HCT116 (cell line): ENCODE results near the gene PRKCH. TPM values are rescaled to one million over a fixed set of nuclear protein-coding genes. Genes with fewer than 3 reads are reported as not detected.

Experiments
- ATAC-seq: fragments of 200-7000 bp; cut with Tn5 transposase; 2 replicates; pipeline ENCODE4 v1.9.1; 2020; ENCODE audit warnings: mild to moderate bottlenecking, moderate library complexity
- BruUV-seq: library from RNA; stranded (reverse); fragments of 400-500 nt; replicated peaks from 2 replicates; lab custom pipeline; 2021; lab: Mats Ljungman, UMichigan
- CTCF ChIA-PET: fragments of 300-600 bp; sonication (Branson Sonifier 250); formaldehyde crosslinking; loops from one replicate; lab custom pipeline; 2021; ENCODE audit warnings: antibody characterized with exemption; lab: Charles Lee
- POLR2A ChIA-PET: fragments of 300-600, 350-600 bp; sonication (Branson Sonifier 250); formaldehyde crosslinking; loops from one replicate; lab custom pipeline; 2021; ENCODE audit warnings: antibody characterized with exemption; lab: Charles Lee
- RAD21 ChIA-PET, 2 experiments: fragments of 300-600 bp; sonication (Branson Sonifier 250); formaldehyde crosslinking; loops; one replicate each; lab custom pipeline; 2023; ENCODE audit warnings: low total read pairs in 2 of 2; ENCODE audit not compliant: uncharacterized antibody in 2 of 2, unreplicated experiment in 2 of 2, low non-redundant PET in 1 of 2; lab: Charles Lee
- DNase-seq: peaks from one replicate; pipeline ENCODE4 v3.0.0-alpha.2; 2010; ENCODE audit warnings: low read depth, low spot score
- H2AFZ ChIP-seq: fragments of 200-600 bp; shearing (Covaris generic), sonication (generic); 2 replicates; pipeline ENCODE4 v1.6.1; 2017; ENCODE audit warnings: low read depth, mixed run types, mixed read lengths, antibody characterized with exemption, low read length; ENCODE audit not compliant: poor library complexity, severe bottlenecking
- H3K27ac ChIP-seq: 2 replicates; pipeline ENCODE4 v1.5.1; 2012; ENCODE audit warnings: low read depth, low read length
- H3K27me3 ChIP-seq: fragments of 200-600 bp; sonication (generic); 2 replicates; pipeline ENCODE4 v1.6.1; 2016; ENCODE audit warnings: mixed run types, low read length, mixed read lengths; ENCODE audit not compliant: insufficient read depth
- H3K36me3 ChIP-seq, 2 experiments: fragments of 200-500 bp in 1 of 2; fragments of 200-600 bp in 1 of 2; sonication (Bioruptor generic) in 1 of 2; sonication (generic) in 1 of 2; 2 replicates each; pipeline versions ENCODE4 v1.5.1 to v1.6.1; 2014 to 2016; ENCODE audit warnings: low read length in 2 of 2, inconsistent platforms in 1 of 2, mixed read lengths in 1 of 2, mixed run types in 1 of 2; ENCODE audit not compliant: insufficient read depth in 2 of 2, control insufficient read depth in 1 of 2
- H3K4me1 ChIP-seq, 2 experiments: fragments of 200-600 bp in 1 of 2; sonication (generic) in 1 of 2; 2 replicates each; pipeline versions ENCODE4 v1.5.1 to v1.6.1; 2012 to 2017; ENCODE audit warnings: low read length in 2 of 2, inconsistent platforms in 1 of 2, mild to moderate bottlenecking in 1 of 2, mixed read lengths in 1 of 2, mixed run types in 1 of 2, moderate library complexity in 1 of 2; ENCODE audit not compliant: insufficient read depth in 2 of 2, control insufficient read depth in 1 of 2
- H3K4me2 ChIP-seq: fragments of 200-600 bp; sonication (generic); 2 replicates; pipeline ENCODE4 v1.6.1; 2017; ENCODE audit warnings: mixed run types, low read length, mixed read lengths
- H3K4me3 ChIP-seq, 2 experiments: fragments of 200-600 bp in 1 of 2; sonication (generic) in 1 of 2; replicated peaks in 1 of 2; 2 replicates each; pipeline ENCODE4 v1.5.1; 2011 to 2016; ENCODE audit warnings: low read length in 2 of 2, control low read depth in 1 of 2, low read depth in 1 of 2, mild to moderate bottlenecking in 1 of 2, mixed read lengths in 1 of 2, mixed run types in 1 of 2
- H3K79me2 ChIP-seq: fragments of 200-600 bp; sonication (generic); 2 replicates; pipeline ENCODE4 v1.6.1; 2017; ENCODE audit warnings: mild to moderate bottlenecking, mixed run types, low read length, moderate library complexity, mixed read lengths; ENCODE audit not compliant: insufficient read depth
- H3K9ac ChIP-seq: fragments of 200-600 bp; sonication (generic); 2 replicates; pipeline ENCODE4 v1.6.1; 2016; ENCODE audit warnings: low read length, mixed read lengths
- H3K9me2 ChIP-seq: fragments of 200-600 bp; sonication (generic), shearing (Covaris generic); 2 replicates; pipeline ENCODE4 v1.6.1; 2017; ENCODE audit warnings: mixed run types, mild to moderate bottlenecking, moderate library complexity; ENCODE audit not compliant: insufficient read depth
- H3K9me3 ChIP-seq, 2 experiments: fragments of 200-500 bp in 1 of 2; fragments of 200-600 bp in 1 of 2; sonication (Bioruptor generic) in 1 of 2; sonication (generic) in 1 of 2; 2 replicates each; pipeline ENCODE4 v1.6.1; 2014 to 2017; ENCODE audit warnings: low read length in 2 of 2, mixed read lengths in 2 of 2, inconsistent platforms in 1 of 2, low read depth in 1 of 2, mild to moderate bottlenecking in 1 of 2, mixed run types in 1 of 2, moderate library complexity in 1 of 2; ENCODE audit not compliant: control insufficient read depth in 1 of 2, insufficient read depth in 1 of 2
- H4K20me1 ChIP-seq: fragments of 200-600 bp; sonication (generic), shearing (Covaris generic); 2 replicates; pipeline ENCODE4 v1.6.1; 2017; ENCODE audit warnings: mixed run types, mild to moderate bottlenecking, moderate library complexity; ENCODE audit not compliant: insufficient read depth
- CBX3 ChIP-seq: IDR thresholded peaks from 2 replicates; pipeline ENCODE4 v1.6.1; 2012; ENCODE audit warnings: low read depth
- CEBPB ChIP-seq: IDR thresholded peaks from 2 replicates; pipeline ENCODE4 v1.6.1; 2012; ENCODE audit warnings: low read depth
- EZH2phosphoT487 ChIP-seq: fragments of 200-600 bp; IDR thresholded peaks from 2 replicates; pipeline ENCODE4 v1.6.1; 2018; ENCODE audit warnings: antibody characterized with exemption, borderline replicate concordance
- JUND ChIP-seq: IDR thresholded peaks from 2 replicates; pipeline ENCODE4 v1.6.1; 2012
- POLR2A ChIP-seq: IDR thresholded peaks from 2 replicates; pipeline ENCODE4 v1.7.0; 2011; ENCODE audit warnings: borderline replicate concordance; ENCODE audit not compliant: insufficient read depth, insufficient read length; ENCODE audit errors: extremely low read depth
- RAD21 ChIP-seq: IDR thresholded peaks from 2 replicates; pipeline ENCODE4 v1.6.1; 2012; ENCODE audit warnings: low read depth, mild to moderate bottlenecking
- SIN3A ChIP-seq: IDR thresholded peaks from 2 replicates; pipeline ENCODE4 v1.6.1; 2012; ENCODE audit warnings: low read depth
- YY1 ChIP-seq: IDR thresholded peaks from 2 replicates; pipeline ENCODE4 v1.6.1; 2011; ENCODE audit warnings: low read length, low read depth, moderate library complexity, mild to moderate bottlenecking; ENCODE audit not compliant: insufficient replicate concordance; ENCODE audit errors: extremely low read depth
- ZFX ChIP-seq: fragments of 450-650 bp; IDR thresholded peaks from 2 replicates; pipeline ENCODE4 v1.6.1; 2017
- intact Hi-C: fragments of 100-400 bp; cut with micrococcal nuclease; formaldehyde crosslinking; loops from 2 replicates; pipeline ENCODE4 v1.10.0; 2022
- total RNA-seq: library from RNA; stranded (reverse); gene quantifications from one replicate; pipeline ENCODE4 v1.2.1, GENCODE V29; 2021; ENCODE audit not compliant: unreplicated experiment
- TF ChIP-seq, protein P1 (sequence below): IDR thresholded peaks from 2 replicates; pipeline ENCODE4 v1.6.1; 2012
- TF ChIP-seq, protein P2 (sequence below), 3 experiments: fragments of 200-600 bp in 1 of 3; sonication (generic) in 1 of 3; IDR thresholded peaks in 2 of 3; conservative IDR thresholded peaks in 1 of 3; 2 replicates each; pipeline ENCODE4 v1.5.1; 2012 to 2017; ENCODE audit warnings: low read depth in 2 of 3, low read length in 2 of 3, antibody characterized with exemption in 1 of 3, borderline replicate concordance in 1 of 3, control low read depth in 1 of 3, mild to moderate bottlenecking in 1 of 3, mixed read lengths in 1 of 3, mixed run types in 1 of 3, moderate library complexity in 1 of 3; ENCODE audit not compliant: insufficient read depth in 1 of 3
- TF ChIP-seq, protein P3 (sequence below): IDR thresholded peaks from 2 replicates; pipeline ENCODE4 v1.6.1; 2011; ENCODE audit warnings: mild to moderate bottlenecking, low read length, moderate library complexity; ENCODE audit not compliant: insufficient replicate concordance; ENCODE audit errors: extremely low read depth
- TF ChIP-seq, protein P4 (sequence below): IDR thresholded peaks from 2 replicates; pipeline ENCODE4 v1.6.1; 2012; ENCODE audit warnings: low read depth

The PRKCH gene
- total RNA-seq, 1 experiment from 2014 or later: 16.6 TPM

DNA sequence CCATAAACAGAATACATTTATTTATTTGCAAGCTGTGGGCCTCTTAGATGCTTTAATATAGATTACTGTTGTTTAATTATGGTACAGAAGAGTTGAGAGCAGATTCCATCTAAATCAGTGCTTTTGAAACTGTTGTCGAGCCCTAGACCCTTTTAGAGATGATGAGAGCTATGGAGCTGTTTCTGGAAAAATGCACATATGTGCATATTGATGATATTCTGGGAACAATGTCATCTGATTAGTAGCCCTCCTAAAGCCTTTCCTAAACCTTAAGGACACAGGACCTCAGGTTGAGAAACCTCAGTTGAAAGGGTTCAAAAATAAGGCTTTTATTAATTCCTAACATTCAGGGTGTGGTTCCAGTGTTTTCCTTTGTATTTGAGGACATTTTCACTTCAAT lies 11.7 kb downstream of the PRKCH start (continued):
- TF ChIP-seq SIN3A (no peak), CBX3 (no peak), ZFX (no peak)
- TF ChIP-seq, protein P1, sequence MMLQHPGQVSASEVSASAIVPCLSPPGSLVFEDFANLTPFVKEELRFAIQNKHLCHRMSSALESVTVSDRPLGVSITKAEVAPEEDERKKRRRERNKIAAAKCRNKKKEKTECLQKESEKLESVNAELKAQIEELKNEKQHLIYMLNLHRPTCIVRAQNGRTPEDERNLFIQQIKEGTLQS: no peak
- TF ChIP-seq, protein P2, sequence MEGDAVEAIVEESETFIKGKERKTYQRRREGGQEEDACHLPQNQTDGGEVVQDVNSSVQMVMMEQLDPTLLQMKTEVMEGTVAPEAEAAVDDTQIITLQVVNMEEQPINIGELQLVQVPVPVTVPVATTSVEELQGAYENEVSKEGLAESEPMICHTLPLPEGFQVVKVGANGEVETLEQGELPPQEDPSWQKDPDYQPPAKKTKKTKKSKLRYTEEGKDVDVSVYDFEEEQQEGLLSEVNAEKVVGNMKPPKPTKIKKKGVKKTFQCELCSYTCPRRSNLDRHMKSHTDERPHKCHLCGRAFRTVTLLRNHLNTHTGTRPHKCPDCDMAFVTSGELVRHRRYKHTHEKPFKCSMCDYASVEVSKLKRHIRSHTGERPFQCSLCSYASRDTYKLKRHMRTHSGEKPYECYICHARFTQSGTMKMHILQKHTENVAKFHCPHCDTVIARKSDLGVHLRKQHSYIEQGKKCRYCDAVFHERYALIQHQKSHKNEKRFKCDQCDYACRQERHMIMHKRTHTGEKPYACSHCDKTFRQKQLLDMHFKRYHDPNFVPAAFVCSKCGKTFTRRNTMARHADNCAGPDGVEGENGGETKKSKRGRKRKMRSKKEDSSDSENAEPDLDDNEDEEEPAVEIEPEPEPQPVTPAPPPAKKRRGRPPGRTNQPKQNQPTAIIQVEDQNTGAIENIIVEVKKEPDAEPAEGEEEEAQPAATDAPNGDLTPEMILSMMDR (IDR thresholded peaks at IDR 0.05 in 2 of 3, conservative IDR thresholded peaks at IDR 0.05 in 1 of 3; ENCODE audit: borderline replicate concordance in 1 of 3, insufficient read depth in 1 of 3, low read depth in 2 of 3, low read length in 2 of 3): no peak

DNA sequence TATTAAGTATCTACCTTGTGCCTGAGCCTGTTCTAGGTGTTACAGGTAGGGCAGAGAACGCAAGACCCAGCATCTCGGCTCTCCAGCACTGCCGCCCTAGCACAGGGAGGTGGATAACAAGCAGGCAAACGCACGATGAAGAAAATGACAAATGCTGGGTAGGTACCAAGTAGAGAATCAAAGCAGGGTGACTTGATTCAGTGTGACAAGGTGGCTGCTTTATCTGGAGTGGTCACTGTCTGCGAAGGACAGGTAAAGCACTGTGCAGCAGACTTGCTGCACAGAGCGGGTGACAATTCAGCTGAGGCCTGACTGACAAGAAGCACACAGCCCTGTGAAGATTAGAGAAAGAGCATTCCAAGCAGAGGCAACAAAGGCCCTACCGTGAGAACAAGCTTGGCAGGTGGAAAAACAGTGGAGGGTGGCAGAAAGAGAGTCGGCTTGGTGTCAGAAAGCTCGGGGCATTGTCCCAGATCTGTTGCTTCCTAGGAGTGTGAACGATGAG lies 12.9 kb downstream of the PRKCH start:
- Histone ChIP-seq H4K20me1 (no peaks in the 10 kb centered on the region), H3K9ac (no peak overlapping the region), H3K27me3 (no peaks in the 10 kb centered on the region), H2AFZ (no peak overlapping the region), H3K36me3 (no peaks in the 10 kb centered on the region), H3K27ac (no peak overlapping the region), H3K9me3 (no peaks in the 10 kb centered on the region), H3K4me2 (no peak overlapping the region), H3K9me2 (no peaks in the 10 kb centered on the region), H3K4me1 (peaks cover 9 to 10% of the 10 kb centered on the region in 2 experiments; a peak in 3 of 4 replicates), H3K79me2 (0 out of 2 replicates have a peak, but pooled peaks cover 3% of the 10 kb centered on the region), H3K4me3 (no peak overlapping the region)
- no peak for DNase-seq
- POLR2A ChIA-PET: no interaction called here
- BruUV-seq: no TSS peak
- intact Hi-C loops: no loop called here
- RAD21 ChIA-PET: no interaction called here
- CTCF ChIA-PET: no interaction called here
- no peak for ATAC-seq
- TF ChIP-seq, protein P1: no peak
- TF ChIP-seq, protein P3, sequence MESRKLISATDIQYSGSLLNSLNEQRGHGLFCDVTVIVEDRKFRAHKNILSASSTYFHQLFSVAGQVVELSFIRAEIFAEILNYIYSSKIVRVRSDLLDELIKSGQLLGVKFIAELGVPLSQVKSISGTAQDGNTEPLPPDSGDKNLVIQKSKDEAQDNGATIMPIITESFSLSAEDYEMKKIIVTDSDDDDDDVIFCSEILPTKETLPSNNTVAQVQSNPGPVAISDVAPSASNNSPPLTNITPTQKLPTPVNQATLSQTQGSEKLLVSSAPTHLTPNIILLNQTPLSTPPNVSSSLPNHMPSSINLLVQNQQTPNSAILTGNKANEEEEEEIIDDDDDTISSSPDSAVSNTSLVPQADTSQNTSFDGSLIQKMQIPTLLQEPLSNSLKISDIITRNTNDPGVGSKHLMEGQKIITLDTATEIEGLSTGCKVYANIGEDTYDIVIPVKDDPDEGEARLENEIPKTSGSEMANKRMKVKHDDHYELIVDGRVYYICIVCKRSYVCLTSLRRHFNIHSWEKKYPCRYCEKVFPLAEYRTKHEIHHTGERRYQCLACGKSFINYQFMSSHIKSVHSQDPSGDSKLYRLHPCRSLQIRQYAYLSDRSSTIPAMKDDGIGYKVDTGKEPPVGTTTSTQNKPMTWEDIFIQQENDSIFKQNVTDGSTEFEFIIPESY: no peak
- TF ChIP-seq RAD21 (no peak), POLR2A (no peak), CEBPB (no peak), EZH2phosphoT487 (no peak), JUND (no peak), YY1 (no peak)
- TF ChIP-seq, protein P4, sequence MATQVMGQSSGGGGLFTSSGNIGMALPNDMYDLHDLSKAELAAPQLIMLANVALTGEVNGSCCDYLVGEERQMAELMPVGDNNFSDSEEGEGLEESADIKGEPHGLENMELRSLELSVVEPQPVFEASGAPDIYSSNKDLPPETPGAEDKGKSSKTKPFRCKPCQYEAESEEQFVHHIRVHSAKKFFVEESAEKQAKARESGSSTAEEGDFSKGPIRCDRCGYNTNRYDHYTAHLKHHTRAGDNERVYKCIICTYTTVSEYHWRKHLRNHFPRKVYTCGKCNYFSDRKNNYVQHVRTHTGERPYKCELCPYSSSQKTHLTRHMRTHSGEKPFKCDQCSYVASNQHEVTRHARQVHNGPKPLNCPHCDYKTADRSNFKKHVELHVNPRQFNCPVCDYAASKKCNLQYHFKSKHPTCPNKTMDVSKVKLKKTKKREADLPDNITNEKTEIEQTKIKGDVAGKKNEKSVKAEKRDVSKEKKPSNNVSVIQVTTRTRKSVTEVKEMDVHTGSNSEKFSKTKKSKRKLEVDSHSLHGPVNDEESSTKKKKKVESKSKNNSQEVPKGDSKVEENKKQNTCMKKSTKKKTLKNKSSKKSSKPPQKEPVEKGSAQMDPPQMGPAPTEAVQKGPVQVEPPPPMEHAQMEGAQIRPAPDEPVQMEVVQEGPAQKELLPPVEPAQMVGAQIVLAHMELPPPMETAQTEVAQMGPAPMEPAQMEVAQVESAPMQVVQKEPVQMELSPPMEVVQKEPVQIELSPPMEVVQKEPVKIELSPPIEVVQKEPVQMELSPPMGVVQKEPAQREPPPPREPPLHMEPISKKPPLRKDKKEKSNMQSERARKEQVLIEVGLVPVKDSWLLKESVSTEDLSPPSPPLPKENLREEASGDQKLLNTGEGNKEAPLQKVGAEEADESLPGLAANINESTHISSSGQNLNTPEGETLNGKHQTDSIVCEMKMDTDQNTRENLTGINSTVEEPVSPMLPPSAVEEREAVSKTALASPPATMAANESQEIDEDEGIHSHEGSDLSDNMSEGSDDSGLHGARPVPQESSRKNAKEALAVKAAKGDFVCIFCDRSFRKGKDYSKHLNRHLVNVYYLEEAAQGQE: no peak
- TF ChIP-seq, protein P2 (IDR thresholded peaks at IDR 0.05 in 2 of 3, conservative IDR thresholded peaks at IDR 0.05 in 1 of 3; ENCODE audit: borderline replicate concordance in 1 of 3, insufficient read depth in 1 of 3, low read depth in 2 of 3, low read length in 2 of 3): no peak
